Neural cell (in vitro differentiated cells): ENCODE results near the gene PAEP.

Experiments
- CTCF ChIP-seq: fragments of 450-650 bp; IDR thresholded peaks from 2 replicates; pipeline ENCODE4 v1.5.1; 2014; ENCODE audit warnings: antibody characterized with exemption, mild to moderate bottlenecking, moderate library complexity; ENCODE audit not compliant: poor library complexity, severe bottlenecking
- EZH2 ChIP-seq: fragments of 200-600, 300-800 bp; shearing (Covaris generic), sonication (generic); IDR thresholded peaks from 2 replicates; pipeline ENCODE4 v1.6.1; 2014; ENCODE audit warnings: antibody characterized with exemption, low read length, borderline replicate concordance, mild to moderate bottlenecking; ENCODE audit not compliant: insufficient read depth, poor library complexity, severe bottlenecking
- TAF1 ChIP-seq: IDR thresholded peaks from 2 replicates; pipeline ENCODE4 v1.6.1; 2012; ENCODE audit warnings: low read depth

GRCh38 chr9:135567311-135567710 lies 5.8 kb downstream of the PAEP start:
- TF ChIP-seq CTCF = no peak
- TF ChIP-seq TAF1 = no peak
- no peak for TF ChIP-seq EZH2
